Sigmoid colon (tissue), 7 donors: ENCODE data around the gene KIAA1549. TPM values are rescaled to one million over a fixed set of nuclear protein-coding genes. Genes with fewer than 3 reads are reported as not detected.

Experiments
- DNase-seq: peaks from one replicate; pipeline ENCODE4 v3.0.0-alpha.2; 2019
- H3K27ac ChIP-seq, 4 donors: fragments of 200-600 bp; sonication (generic); one replicate each; pipeline ENCODE4 v1.5.1; 2016 to 2019; ENCODE audit warnings: mild to moderate bottlenecking in 1 of 4
- H3K27me3 ChIP-seq, 3 donors: fragments of 200-600 bp; sonication (generic); one replicate each; pipeline ENCODE4 v1.5.1; 2019; ENCODE audit warnings: mild to moderate bottlenecking in 1 of 3
- H3K36me3 ChIP-seq, 4 donors: fragments of 200-600 bp; sonication (generic); one replicate each; pipeline ENCODE4 v1.5.1; 2016 to 2019
- H3K4me1 ChIP-seq, 4 donors: fragments of 200-600 bp; sonication (generic); one replicate each; pipeline ENCODE4 v1.5.1; 2017 to 2019
- H3K4me3 ChIP-seq, 4 donors: fragments of 200-600 bp; sonication (generic); one replicate each; pipeline ENCODE4 v1.5.1; 2017 to 2019; ENCODE audit warnings: mild to moderate bottlenecking in 2 of 4, moderate library complexity in 1 of 4
- H3K9me3 ChIP-seq, 4 donors: fragments of 200-600 bp in 3 of 4; sonication (generic) in 3 of 4; one replicate each; pipeline versions ENCODE4 v1.5.1 to v1.6.1; 2013 to 2019
- EP300 ChIP-seq, 4 donors: sonication (generic); formaldehyde crosslinking; IDR thresholded peaks; one replicate each; pipeline ENCODE4 v1.6.1; 2017; ENCODE audit warnings: antibody characterized with exemption in 4 of 4
- POLR2A ChIP-seq, 2 donors: fragments of 450-650 bp; IDR thresholded peaks; one replicate each; pipeline ENCODE4 v1.6.1; 2016; ENCODE audit warnings: antibody characterized with exemption in 2 of 2, mild to moderate bottlenecking in 2 of 2, moderate library complexity in 2 of 2
- POLR2AphosphoS5 ChIP-seq, 4 donors: sonication (generic); formaldehyde crosslinking; IDR thresholded peaks; one replicate each; pipeline ENCODE4 v1.6.1; 2017; ENCODE audit warnings: antibody characterized with exemption in 4 of 4
- WGBS, 2 donors: extraction: QIAGEN DNeasy Blood & Tissue Kit; methylation state at CpG; one replicate each; pipeline ENCODE4 v1.1.7; 2013; 5-methylcytosine and 5-hydroxymethylcytosine counted together
- intact Hi-C: fragments of 100-400 bp; cut with DNase I; formaldehyde crosslinking; loops from one replicate; pipeline ENCODE4 v1.15.1; 2023
- polyA plus RNA-seq, 3 donors: library from polyadenylated mRNA; stranded (reverse); fragments of 200-250 nt; gene quantifications; one replicate each; pipeline ENCODE4 v1.2.3, GENCODE V29; 2013
- total RNA-seq, 4 donors: library from RNA; depleted of rRNA; stranded (reverse); fragments of >200 nt; gene quantifications; one replicate each; pipeline ENCODE4 v1.1.0, GENCODE V29; 2016
- TF ChIP-seq, protein P1 (sequence below), 4 experiments: fragments of 450-650 bp in 3 of 4; fragments of 200-600 bp in 1 of 4; IDR thresholded peaks; one replicate each; pipeline ENCODE4 v1.5.1; 2016 to 2019; ENCODE audit warnings: antibody characterized with exemption in 4 of 4, mild to moderate bottlenecking in 3 of 4, moderate library complexity in 2 of 4
- donor health status: healthy with polysubstance abuse.
- donor health status: Bipolar disorder and iron deficiency.
- donor health status: healthy.

The KIAA1549 gene
- total and polyA plus RNA-seq, 7 donors: under 0.01 to 3.0 (median 1.1) TPM

DNA sequence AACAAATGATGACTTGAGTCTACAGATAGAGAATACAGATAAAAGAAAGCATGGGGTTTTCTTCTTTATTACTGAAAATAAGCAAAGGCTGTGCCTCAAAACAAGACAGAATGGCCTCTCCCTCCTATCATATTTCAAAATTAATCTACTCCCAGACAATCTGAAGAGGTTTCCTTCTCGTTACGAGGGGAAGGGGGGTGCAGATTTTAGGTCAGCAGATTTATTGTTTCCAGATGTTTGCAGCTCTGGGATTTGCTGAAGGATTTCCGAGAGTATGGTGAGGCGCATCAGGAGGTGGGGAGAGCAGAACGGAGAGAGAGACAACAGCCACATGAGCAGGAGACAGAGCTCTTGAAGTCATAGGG is 89.8 kb downstream of the KIAA1549 start:
- no peaks in the 10 kb centered on the region for H3K27me3 ChIP-seq
- intact Hi-C loops: no loop called here
- H3K36me3 ChIP-seq: no peaks in the 10 kb centered on the region
- H3K9me3 ChIP-seq: no peaks in the 10 kb centered on the region
- no peak overlapping the region for H3K4me3 ChIP-seq
- no peaks in the 10 kb centered on the region for H3K4me1 ChIP-seq
- no peak for TF ChIP-seq POLR2AphosphoS5 (IDR thresholded peaks at IDR 0.05)
- no peak for TF ChIP-seq POLR2A (IDR thresholded peaks at IDR 0.05)
- H3K27ac ChIP-seq: no peak overlapping the region
- DNase-seq: no peak
- 77 to 87% methylated on average over 5 of the region's 5 CpGs for WGBS, 2 donors

DNA sequence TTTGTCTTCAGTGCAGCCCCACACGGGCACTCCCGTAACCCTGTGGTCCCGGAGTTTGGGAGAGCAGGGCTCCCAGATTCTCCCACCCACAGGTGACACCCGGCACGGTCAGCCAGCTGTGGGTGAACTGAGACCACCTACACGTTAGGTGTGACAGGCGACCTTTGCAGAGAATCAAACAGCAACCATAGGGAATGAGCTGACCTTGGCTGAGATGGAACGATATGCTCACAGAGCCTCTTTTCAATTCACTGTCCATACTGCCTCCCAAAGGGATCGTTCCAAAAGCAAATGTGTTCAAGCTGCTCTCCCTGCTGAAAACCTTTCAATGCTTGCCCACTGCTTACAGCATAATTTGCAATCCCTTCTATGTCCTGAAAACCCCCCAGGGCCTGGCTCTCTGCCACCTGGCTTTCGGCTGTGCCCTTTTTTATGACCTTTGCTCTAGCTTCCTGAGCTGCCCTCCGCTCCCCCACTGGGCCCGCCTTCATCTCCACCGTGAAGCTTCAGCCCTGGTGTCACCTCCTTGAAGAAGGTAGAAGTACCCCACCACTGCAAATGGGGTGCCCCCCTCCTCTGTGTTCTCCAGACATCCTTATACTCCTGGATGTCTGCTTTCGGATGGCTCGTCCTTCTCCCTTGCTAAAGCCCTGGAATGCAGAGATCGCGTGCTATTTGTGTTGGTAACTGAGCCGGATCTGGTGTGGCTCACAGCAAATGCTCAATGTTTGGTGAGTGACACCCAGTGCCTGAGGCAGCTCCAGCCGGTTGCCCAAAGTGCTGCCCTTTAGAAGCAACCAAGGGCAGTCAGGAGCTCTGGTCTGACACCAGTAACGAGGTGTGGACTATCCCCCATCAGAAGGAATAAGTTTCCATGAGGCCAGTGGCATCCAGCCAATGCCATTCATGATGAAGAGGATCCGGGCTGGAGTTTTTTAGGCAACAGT is 90.4 kb downstream of the KIAA1549 start:
- intact Hi-C loops: no loop called here
- Histone ChIP-seq H3K4me1 (no peaks in the 10 kb centered on the region), H3K36me3 (no peaks in the 10 kb centered on the region), H3K27ac (no peak overlapping the region), H3K4me3 (no peak overlapping the region), H3K9me3 (no peaks in the 10 kb centered on the region), H3K27me3 (no peaks in the 10 kb centered on the region)
- 78 to 81% methylated on average over 21 of the region's 21 CpGs for WGBS, 2 donors
- TF ChIP-seq, protein P1, sequence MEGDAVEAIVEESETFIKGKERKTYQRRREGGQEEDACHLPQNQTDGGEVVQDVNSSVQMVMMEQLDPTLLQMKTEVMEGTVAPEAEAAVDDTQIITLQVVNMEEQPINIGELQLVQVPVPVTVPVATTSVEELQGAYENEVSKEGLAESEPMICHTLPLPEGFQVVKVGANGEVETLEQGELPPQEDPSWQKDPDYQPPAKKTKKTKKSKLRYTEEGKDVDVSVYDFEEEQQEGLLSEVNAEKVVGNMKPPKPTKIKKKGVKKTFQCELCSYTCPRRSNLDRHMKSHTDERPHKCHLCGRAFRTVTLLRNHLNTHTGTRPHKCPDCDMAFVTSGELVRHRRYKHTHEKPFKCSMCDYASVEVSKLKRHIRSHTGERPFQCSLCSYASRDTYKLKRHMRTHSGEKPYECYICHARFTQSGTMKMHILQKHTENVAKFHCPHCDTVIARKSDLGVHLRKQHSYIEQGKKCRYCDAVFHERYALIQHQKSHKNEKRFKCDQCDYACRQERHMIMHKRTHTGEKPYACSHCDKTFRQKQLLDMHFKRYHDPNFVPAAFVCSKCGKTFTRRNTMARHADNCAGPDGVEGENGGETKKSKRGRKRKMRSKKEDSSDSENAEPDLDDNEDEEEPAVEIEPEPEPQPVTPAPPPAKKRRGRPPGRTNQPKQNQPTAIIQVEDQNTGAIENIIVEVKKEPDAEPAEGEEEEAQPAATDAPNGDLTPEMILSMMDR (IDR thresholded peaks at IDR 0.05): no peak
- TF ChIP-seq POLR2A (IDR thresholded peaks at IDR 0.05): no peak
- DNase-seq: no peak

DNA sequence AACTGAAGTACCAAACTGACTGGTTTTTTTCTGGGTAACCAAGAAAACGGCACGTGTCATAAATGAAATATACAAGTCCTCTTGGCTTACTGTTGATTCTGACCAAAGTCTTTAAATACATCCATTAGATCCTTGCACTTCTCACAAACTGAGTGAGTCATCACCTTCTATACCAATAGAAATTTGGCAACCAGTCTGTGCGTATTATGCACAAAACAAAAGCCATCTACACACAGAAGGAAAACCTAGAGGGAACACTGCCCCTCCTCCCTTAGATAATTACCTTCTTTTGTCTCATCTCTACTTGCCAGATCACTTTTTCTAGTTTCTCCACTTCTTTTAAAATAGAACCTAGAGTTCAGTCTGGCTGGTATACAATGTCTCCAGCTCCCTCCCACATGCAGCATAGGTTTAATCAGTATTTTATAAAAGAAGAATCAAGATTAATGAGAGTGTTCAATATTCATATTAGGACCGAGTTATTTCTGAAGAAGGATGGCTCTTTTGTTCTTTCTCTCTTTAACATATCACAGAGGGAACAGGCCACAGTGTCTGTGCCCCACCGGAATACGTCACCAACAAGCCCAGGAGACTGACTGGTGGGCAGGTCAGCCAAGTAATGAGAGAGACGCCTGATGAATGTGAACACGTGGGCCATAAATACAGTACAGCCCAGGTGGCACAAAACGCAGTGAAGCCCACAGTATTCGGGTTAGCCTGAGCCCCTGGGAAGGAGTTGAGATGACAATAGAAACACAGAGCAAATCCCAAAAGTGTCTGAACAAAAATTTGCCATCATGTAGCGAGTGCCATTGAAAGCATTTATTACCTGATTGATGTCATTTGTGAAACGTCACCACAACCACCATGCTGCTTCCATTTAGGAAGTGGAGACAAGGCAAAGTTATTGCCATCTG is 91.3 kb downstream of the KIAA1549 start:
- H3K4me3 ChIP-seq: no peak overlapping the region
- intact Hi-C loops: loop anchor here (5.0 kb wide), 1 partner anchor 92 kb away; the partner anchor contains the start of gene KIAA1549
- no peaks in the 10 kb centered on the region for H3K9me3 ChIP-seq
- no peaks in the 10 kb centered on the region for H3K4me1 ChIP-seq
- H3K27ac ChIP-seq: no peak overlapping the region
- no peaks in the 10 kb centered on the region for H3K36me3 ChIP-seq
- 86 to 90% methylated on average over 12 of the region's 12 CpGs for WGBS, 2 donors
- no peaks in the 10 kb centered on the region for H3K27me3 ChIP-seq
- no peak for DNase-seq
- TF ChIP-seq, protein P1 (IDR thresholded peaks at IDR 0.05): no peak
- no peak for TF ChIP-seq POLR2A (IDR thresholded peaks at IDR 0.05)
- TF ChIP-seq POLR2AphosphoS5 (IDR thresholded peaks at IDR 0.05): no peak
- TF ChIP-seq EP300 (IDR thresholded peaks at IDR 0.05): no peak

DNA sequence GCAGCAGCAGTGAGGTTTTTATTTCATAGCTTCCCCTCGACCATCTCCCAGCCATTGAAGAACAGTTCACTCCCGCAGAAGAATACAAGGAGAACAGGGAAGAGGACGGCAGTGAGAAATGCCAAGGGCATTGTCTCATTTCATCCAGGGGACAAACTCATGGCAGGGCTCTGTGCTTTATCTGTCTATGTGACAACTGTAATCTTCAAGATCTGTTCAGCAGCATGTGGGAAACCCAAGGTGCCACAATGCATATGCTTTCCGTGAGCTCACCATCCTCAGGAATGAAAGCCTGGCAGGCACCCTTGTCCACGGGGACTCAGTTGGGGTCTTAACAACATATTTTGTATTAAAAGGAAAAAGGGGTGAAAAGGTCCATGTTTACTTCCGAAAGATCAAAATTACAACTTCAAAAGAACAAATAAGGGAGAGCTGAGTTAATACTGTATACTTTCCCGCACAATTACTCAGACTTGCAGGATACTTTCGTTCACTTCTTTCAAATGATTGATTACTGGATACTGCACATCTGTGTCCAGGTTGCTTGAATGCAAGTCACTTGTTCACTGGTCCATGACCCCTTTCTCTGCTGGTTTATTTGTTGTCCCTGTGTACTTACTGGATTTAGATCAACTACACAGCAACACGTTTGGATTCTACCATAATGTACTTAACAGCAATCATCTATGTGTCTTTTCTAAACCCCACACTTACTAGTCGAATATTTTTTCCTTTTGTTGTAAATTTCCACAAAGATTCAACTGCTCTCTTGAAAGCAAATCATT is 93.1 kb downstream of the KIAA1549 start:
- WGBS, 2 donors: 88 to 91% methylated on average over 10 of the region's 10 CpGs
- intact Hi-C loops: loop anchor here (5.0 kb wide), 1 partner anchor 94 kb away; the partner anchor contains the start of gene KIAA1549
- TF ChIP-seq EP300 (IDR thresholded peaks at IDR 0.05) (no peak), POLR2A (IDR thresholded peaks at IDR 0.05) (no peak), POLR2AphosphoS5 (IDR thresholded peaks at IDR 0.05) (no peak)
- TF ChIP-seq, protein P1 (IDR thresholded peaks at IDR 0.05): no peak

More for the DNA sequence above, 93.1 kb downstream of the KIAA1549 start:
- H3K27ac ChIP-seq: no peak overlapping the region
- DNase-seq: no peak
- H3K4me3 ChIP-seq: no peak overlapping the region
- H3K36me3 ChIP-seq: no peaks in the 10 kb centered on the region
- no peaks in the 10 kb centered on the region for H3K4me1 ChIP-seq
- H3K9me3 ChIP-seq: no peaks in the 10 kb centered on the region
- no peaks in the 10 kb centered on the region for H3K27me3 ChIP-seq
